ENCODE data around the gene LEUTX.

GRCh38 chr19:39807846-39808364, 29.3 kb downstream of the LEUTX start:
- TF ChIP-seq NANOG (IDR thresholded peaks at IDR 0.05; ENCODE audit: borderline replicate concordance) (no peak), CTCF (conservative IDR thresholded peaks at IDR 0.05; ENCODE audit: low read depth in 2 of 2) (no peak), POLR2AphosphoS5 (IDR thresholded peaks at IDR 0.05; ENCODE audit: low read depth) (no peak), EZH2phosphoT487 (IDR thresholded peaks at IDR 0.05; ENCODE audit: unreplicated experiment) (no peak), EZH2 (IDR thresholded peaks at IDR 0.05; ENCODE audit: low read depth, unreplicated experiment) (no peak)
